Stimulated activated CD8-positive, alpha-beta memory T cell treated with anti-CD3 and anti-CD28 coated beads, Interleukin-4, amount 100 ng/mL, for 48 hours (primary cell): ENCODE results near the gene SPATA3.

ENCODE experiments used
- DNase-seq: peaks from one replicate; pipeline ENCODE4 v3.0.0-alpha.2; 2020

SPATA3 gene

GRCh38 chr2:231051116-231051515 is 55.2 kb downstream of the SPATA3 start:
- no peak for DNase-seq

- DNase-seq, result peak; percentile 87
Observed at GRCh38 chr2:231052494-231053451, 56.9 kb downstream of the SPATA3 start.

- DNase-seq, result no peak
Observed at GRCh38 chr2:231053846-231054245, 57.9 kb downstream of the SPATA3 start.

- peak; percentile 97 for DNase-seq
Observed at GRCh38 chr2:231056453-231057416, 60.8 kb downstream of the SPATA3 start, which contains the start of gene PSMD1. Gene PSMD1, plus strand, starts transcription at chr2:231056867. Its CDS starts 159 bp downstream, at chr2:231057026.

- no peak for DNase-seq
Observed at GRCh38 chr2:231057590-231057989, 61.7 kb downstream of the SPATA3 start.
